Measurements from ENCODE around the gene KARS1. TPM values are rescaled to one million over a fixed set of nuclear protein-coding genes. Genes with fewer than 3 reads are reported as not detected.

Gene KARS1
- total and polyA plus RNA-seq, 2 of the 4 experiments (the other 2 are of a cell fraction) = 122 to 228 TPM

DNA sequence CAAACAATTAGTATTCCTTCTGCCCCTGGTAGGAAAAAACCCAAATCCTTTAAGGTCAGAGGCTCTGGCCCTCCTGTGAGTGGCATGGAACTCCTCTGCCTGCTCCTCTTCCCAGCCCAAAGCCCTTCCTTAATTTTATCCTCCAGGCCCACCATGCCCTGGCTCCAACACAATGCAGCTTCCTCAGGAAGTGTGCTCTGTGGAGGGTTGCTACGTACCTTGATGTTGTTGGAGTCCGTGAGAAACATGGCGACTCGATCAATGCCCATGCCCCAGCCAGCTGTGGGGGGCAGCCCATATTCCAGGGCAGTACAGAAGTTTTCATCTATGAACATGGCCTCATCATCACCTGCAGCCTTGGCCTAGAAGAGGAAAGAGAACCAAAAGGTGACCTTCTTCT lies 19.1 kb downstream of the KARS1 start:
- BruUV-seq (replicated peaks) = no TSS peak
- Histone ChIP-seq H2BK15ac (ENCODE audit: low read depth, low read length) (no peak overlapping the region), H3K14ac (replicated peaks; ENCODE audit: low read depth, low read length) (no peak overlapping the region), H3K4me1 (ENCODE audit: control insufficient read depth, insufficient read depth, low read length) (no peaks in the 10 kb centered on the region), H3K4me2 (ENCODE audit: low read depth, low read length) (no peak overlapping the region), H3K23ac (ENCODE audit: low read depth, low read length) (no peak overlapping the region), H3K9me3 (ENCODE audit: control insufficient read depth, insufficient read depth, low read length) (no peaks in the 10 kb centered on the region), H3K56ac (ENCODE audit: extremely low read depth, insufficient read depth, low read length) (no peak overlapping the region), H3K27ac (ENCODE audit: insufficient read depth, low read length) (no peak overlapping the region), H3K9me1 (ENCODE audit: insufficient read depth, low read length) (no peaks in the 10 kb centered on the region), H3K4ac (ENCODE audit: low read depth, low read length) (no peak overlapping the region), H4K5ac (ENCODE audit: low read depth, low read length) (no peak overlapping the region), H3K27me3 (ENCODE audit: control insufficient read depth, insufficient read depth, low read length) (no peaks in the 10 kb centered on the region), H2AFZ (replicated peaks; ENCODE audit: low read length, poor library complexity) (no peak overlapping the region), H3K9ac (ENCODE audit: low read depth, low read length) (no peak overlapping the region), H3K79me1 (ENCODE audit: low read depth in 1 of 2, low read length in 2 of 2) (no peaks in the 10 kb centered on the region; a peak in 1 of 4 replicates), H3K4me3 (ENCODE audit: insufficient read depth, low read depth, low read length) (no peak overlapping the region), H2BK120ac (ENCODE audit: low read depth, low read length) (no peak overlapping the region), H2BK20ac (ENCODE audit: low read depth, low read length) (no peak overlapping the region), H3K18ac (ENCODE audit: low read depth, low read length) (no peak overlapping the region), H2AK5ac (ENCODE audit: low read depth, low read length) (no peak overlapping the region), H4K8ac (ENCODE audit: low read depth in 2 of 2, low read length in 2 of 2) (no peak overlapping the region), H3K36me3 (ENCODE audit: control insufficient read depth, insufficient read depth, low read length) (peaks cover 62% of the 10 kb centered on the region), H2BK5ac (ENCODE audit: low read depth, low read length, poor library complexity, severe bottlenecking) (no peak overlapping the region), H4K20me1 (ENCODE audit: insufficient read depth, low read length) (no peaks in the 10 kb centered on the region), H4K91ac (ENCODE audit: insufficient read depth, low read depth, low read length) (no peak overlapping the region), H2AK9ac (replicated peaks; ENCODE audit: low read depth, low read length, poor library complexity) (peak overlapping the region; percentile 67)
- ChIA-PET CTCF (no interaction called here), POLR2A (ENCODE audit: unreplicated experiment) (no interaction called here)
- dilution Hi-C loops (cut with HindIII; ENCODE audit: low sequenced_read_pairs, unreplicated experiment) (no loop called here), in situ Hi-C loops (cut with MboI; ENCODE audit: low sequenced_read_pairs) (no loop called here), intact Hi-C loops (cut with micrococcal nuclease) (loop anchor here (10.0 kb wide), 2 partner anchors 164 to 434 kb away; partner anchors contain the start of gene TMEM170A)
- WGBS, 2 experiments (ENCODE audit: extremely low coverage in 2 of 2, insufficient read length in 1 of 2) = 100% methylated on average over 3 of the region's 4 CpGs; no CpG with 5 or more reads in 1 of the 2 experiments
- ATAC-seq (ENCODE audit: low read depth) (no peak), DNase-seq (no peak)
- no peak for TF ChIP-seq USF2 (IDR thresholded peaks at IDR 0.05; ENCODE audit: low read depth, low read length)
- TF ChIP-seq FOS (IDR thresholded peaks at IDR 0.05; ENCODE audit: low read depth, low read length) = no peak
- TF ChIP-seq SMC3 (IDR thresholded peaks at IDR 0.05; ENCODE audit: low read depth, low read length) = no peak
- TF ChIP-seq MXI1 (IDR thresholded peaks at IDR 0.05; ENCODE audit: borderline replicate concordance, low read depth, low read length) = no peak
- TF ChIP-seq MAZ (IDR thresholded peaks at IDR 0.05; ENCODE audit: borderline replicate concordance, low read depth, low read length) = no peak
- TF ChIP-seq CTCF (conservative IDR thresholded peaks at IDR 0.05; ENCODE audit: low read depth, low read length) = no peak
- TF ChIP-seq BHLHE40 (IDR thresholded peaks at IDR 0.05; ENCODE audit: low read depth, low read length) = no peak
- TF ChIP-seq RAD21 (IDR thresholded peaks at IDR 0.05; ENCODE audit: low read length) = no peak
- TF ChIP-seq RFX5 (IDR thresholded peaks at IDR 0.05; ENCODE audit: low read depth, low read length) = no peak
- no peak for TF ChIP-seq POLR2A (IDR thresholded peaks at IDR 0.05; ENCODE audit: low read depth, low read length)
- TF ChIP-seq, protein P1, sequence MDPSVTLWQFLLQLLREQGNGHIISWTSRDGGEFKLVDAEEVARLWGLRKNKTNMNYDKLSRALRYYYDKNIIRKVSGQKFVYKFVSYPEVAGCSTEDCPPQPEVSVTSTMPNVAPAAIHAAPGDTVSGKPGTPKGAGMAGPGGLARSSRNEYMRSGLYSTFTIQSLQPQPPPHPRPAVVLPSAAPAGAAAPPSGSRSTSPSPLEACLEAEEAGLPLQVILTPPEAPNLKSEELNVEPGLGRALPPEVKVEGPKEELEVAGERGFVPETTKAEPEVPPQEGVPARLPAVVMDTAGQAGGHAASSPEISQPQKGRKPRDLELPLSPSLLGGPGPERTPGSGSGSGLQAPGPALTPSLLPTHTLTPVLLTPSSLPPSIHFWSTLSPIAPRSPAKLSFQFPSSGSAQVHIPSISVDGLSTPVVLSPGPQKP (IDR thresholded peaks at IDR 0.05; ENCODE audit: borderline replicate concordance, low read depth, low read length) = no peak
- no peak for TF ChIP-seq NFE2L2 (IDR thresholded peaks at IDR 0.05; ENCODE audit: low read depth, low read length)
- no peak for TF ChIP-seq CEBPB (IDR thresholded peaks at IDR 0.05; ENCODE audit: low read depth, low read length)
- no peak for TF ChIP-seq MAFK (IDR thresholded peaks at IDR 0.05; ENCODE audit: low read depth, low read length)
- TF ChIP-seq RCOR1 (IDR thresholded peaks at IDR 0.05; ENCODE audit: insufficient replicate concordance, low read length) = no peak
- no peak for TF ChIP-seq CHD1 (IDR thresholded peaks at IDR 0.05; ENCODE audit: low read depth, low read length)
